ENCODE results near the gene SIN3A.

GRCh38 chr15:75452865-75453702 is 1.6 kb upstream of the SIN3A start:
- TF ChIP-seq CTCF (IDR thresholded peaks at IDR 0.05) (peak in 1 of 3 experiments; percentile 8), POLR2AphosphoS5 (IDR thresholded peaks at IDR 0.05; ENCODE audit: insufficient read depth in 1 of 2, low read depth in 1 of 2) (no peak)

Data from vagina (tissue), 2 donors.